ENCODE data around the gene ADAP1.
A peak's percentile ranks its signal among the peaks of the same experiment; 100 is the strongest.

Gene ADAP1

DNA sequence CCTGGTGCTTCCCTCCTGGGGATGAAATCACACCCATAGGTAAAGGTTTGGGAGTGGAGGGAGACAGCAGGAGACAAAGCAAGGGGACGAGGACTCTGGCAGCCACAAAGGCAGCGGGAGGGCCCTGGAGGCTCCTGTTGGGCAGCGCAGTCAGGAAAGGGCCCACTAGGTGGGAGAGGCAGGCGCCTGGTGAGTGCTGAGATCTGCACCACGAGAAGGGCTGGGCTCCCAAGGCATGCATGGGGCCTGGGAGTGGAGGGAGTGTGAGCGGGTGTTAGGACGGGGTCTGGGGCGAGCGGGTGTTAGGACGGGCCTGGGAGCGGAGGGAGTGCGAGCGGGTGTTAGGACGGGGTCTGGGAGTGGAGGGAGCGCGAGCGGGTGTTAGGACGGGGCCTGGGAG lies 65.1 kb downstream of the ADAP1 start:
- no peak for DNase-seq

DNA sequence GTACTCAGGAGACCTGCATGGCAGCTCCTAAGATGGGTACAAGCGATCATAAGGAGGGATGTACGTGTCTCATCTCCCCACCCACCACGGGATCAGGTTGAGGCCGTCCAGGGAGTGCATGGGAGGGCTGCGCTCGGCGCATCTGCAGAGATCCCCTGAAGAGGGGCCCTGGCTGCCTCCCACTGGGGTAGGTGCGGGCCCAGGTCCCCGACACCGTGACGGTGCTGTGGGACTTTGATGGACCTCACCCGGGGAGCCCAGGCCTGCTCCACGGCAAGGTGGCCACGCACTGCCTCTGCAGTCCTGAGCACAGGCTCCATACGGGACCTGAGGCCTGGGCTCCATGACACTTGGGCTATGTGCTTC lies 65.5 kb downstream of the ADAP1 start:
- DNase-seq: no peak

DNA sequence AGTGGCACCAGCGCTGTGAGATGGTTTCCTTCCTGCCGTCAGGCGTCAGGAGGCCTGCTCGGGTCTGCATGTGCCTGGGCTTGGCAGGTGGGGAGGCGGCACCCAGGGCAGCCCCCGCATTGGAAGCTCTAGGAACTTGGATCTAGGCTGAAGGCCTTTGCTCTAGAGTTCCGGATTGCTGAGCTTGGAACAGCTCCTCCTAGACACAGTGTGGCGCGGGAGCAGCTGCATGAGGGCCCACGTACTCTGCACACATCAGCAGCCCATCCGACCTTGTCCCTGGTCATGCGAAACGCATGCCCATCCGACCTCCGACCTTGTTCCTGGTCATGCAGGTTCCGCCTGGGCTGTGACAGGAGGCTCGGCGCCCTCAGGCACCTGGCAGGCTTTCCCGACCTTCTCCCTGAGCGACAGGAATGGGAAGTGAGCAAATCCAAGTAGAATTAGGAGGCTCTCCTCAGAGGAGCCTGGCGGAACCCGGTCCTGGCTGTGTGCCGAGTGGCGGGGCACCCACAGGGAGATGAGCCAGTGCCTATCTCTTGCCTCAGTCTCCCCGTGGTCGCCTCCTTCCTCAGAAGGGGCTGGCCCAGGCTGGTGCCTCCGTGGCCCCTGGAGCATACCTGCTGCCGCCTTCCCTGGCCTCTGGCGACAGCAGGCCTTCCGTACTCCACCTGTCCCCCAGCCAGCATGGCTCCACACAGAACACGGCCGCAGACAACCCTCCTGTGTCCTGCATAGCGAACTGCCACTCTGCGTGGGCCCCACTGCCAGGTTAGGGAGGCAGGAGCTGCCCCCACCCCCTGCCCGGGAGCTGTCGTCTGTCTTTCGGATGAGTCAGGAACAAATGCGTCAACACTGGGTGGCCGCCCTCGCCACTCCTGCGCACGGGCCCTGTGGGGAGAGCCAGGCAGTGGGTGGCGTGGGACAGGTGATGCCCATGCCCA lies 66.1 kb downstream of the ADAP1 start:
- DNase-seq: no peak

DNA sequence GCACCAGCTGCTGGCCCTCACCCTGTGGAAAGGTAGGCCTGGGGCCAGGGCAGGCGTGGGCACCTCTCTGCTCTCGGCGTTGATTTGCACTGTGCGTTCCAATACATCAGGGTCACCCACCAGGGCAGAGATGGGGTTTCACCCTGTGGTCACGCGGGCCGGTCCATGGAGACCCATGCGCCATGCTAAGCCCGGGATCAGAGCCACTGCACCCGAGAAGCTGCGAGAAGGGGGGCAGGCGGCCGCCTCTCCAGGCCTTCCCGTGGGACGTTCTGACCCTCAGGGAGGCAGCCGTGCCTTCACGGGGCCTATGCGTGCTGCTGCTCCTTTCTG lies 67.0 kb downstream of the ADAP1 start:
- DNase-seq: no peak

DNA sequence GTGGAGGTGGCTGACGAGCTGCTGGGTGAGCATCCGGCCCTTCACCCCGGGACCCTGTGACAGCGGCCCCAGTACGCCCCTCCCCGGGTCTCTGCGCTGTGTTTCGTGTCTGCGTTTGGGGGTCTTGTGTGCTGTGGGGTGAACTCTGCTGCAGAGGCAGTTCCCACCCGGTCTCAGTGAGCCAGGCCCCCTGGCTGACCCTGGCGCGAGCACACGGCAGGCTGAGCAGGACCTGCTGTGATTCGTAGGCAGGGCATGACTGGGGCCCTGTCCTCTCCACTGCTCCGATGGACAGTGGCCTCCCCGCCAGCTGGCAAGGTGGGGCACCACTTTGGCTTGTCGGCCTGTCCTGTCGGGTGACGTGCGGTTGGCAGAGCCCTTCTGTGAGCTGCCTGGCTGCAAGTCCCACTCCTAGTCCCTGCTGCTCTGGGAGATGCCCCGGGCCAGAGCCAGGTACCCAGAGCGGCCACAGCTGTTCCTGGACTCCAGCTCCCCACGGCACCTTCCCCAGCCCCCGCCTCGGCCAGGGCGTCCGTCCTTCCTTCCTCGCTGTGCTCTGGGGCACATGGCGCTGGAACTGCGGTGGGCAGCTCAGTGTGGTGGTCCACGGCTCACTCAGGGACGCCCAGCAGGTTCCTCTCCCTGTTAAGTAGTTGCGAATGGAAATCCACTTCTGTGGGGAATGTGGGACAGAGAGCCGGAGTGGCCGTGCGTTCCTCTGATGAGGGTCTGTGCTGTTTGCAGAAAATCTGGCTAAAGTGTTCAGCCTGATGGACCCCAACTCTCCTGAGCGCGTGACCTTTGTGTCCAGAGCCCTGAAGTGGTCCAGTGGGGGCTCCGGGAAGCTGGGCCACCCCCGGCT lies 67.6 kb downstream of the ADAP1 start:
- no peak for DNase-seq

DNA sequence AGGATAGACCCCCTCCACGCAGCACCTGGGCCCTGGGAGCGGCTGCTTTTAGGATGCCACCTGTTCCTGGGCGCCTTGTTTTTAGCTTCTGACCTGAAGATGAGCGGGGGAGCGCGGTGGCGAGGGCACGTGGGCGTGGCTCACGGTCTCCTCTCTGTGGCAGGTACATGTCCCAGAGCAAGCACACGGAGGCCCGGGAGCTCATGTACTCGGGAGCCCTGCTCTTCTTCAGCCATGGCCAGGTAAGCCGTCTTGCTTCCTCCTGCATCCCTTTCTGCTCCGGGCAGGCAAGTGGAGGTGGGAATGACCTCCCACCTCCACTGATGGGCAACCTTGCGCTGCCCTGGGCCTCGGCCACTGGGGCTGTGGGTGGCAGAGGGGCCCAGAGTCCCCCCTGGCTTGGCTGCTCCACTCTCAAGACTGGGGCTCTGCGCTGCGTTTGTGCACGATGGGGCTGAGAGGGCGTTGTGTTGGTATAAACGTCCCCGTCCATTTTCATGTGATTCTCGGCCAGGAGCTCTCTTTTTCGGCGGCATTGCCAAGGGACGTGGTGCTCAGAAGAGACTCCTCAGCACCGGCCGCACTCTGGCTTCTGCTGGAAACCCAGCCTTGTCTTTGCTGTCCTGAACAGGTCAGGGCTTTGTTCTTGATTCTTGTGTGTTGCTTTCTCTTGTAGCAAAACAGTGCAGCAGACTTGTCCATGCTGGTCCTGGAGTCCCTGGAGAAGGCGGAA lies 68.4 kb downstream of the ADAP1 start:
- DNase-seq: no peak

DNA sequence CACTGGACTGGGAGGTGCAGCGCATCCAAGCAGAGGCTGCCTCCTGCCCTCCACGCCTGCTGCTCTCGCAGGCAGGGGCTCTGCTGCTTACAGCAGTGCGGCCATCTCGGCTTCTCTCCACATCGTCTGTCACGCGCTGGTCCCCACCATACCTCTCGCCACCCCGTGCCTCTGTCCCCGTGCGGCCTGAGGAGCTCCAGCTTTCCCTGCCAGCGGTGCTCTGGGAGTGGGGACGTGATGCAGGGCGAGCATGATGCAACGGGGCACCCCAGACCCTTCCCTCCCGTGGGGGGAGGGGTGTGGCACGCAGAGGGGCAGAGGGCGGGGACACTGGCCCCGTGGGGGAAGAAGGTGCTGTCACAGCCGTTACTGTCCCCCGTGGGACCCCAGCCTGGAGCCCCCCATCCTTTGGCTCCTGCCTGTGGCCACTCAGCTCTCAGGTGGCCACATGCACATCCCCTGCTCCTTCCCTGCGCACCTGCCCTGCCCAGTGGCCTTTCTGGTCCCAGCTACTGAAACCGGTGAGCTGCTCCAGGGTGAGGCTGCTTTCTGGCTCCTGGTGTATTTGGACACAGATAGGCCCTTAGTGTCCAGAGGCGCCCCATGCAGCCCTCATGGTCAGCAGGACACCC lies 69.1 kb downstream of the ADAP1 start:
- DNase-seq: no peak

DNA sequence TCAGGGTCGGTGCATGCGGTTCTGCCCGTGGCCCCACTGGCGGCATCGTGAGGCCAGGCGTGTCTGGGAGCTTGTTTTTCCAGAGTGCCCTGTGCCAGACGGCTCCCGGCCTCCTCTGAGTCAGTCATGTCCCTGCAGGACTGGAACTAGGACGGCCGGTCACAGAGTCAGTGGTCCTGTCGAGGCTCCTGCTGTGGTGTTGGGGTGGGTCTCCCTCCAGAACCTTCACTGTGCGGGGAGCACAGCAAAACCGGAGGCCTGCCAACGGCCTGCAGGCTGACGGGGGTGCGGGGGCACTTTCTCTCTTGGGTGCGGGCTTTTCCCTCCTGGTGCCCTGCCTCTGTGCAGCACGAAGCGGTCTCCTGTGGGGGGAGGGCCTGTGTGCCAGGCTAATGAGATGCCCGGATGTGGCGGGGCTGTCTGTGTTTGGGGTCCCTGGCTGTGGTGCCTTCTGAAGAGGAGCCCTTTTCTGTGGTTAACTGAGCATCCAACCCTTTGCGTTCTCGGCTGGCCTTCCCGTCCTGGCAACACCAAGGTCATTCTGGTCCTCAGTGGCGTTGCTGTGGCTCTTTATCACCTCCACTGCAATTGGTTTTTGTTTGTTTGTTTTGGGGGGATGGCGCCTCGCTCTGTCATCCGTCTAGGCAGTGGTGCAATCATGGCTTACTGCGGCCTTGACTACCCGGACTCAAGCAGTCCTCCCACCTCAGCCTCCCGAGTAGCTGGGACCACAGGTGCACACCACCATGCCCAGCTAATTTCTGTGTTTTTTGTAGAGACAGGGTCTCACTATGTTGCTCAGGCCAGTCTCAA lies 70.1 kb downstream of the ADAP1 start:
- DNase-seq: no peak

DNA sequence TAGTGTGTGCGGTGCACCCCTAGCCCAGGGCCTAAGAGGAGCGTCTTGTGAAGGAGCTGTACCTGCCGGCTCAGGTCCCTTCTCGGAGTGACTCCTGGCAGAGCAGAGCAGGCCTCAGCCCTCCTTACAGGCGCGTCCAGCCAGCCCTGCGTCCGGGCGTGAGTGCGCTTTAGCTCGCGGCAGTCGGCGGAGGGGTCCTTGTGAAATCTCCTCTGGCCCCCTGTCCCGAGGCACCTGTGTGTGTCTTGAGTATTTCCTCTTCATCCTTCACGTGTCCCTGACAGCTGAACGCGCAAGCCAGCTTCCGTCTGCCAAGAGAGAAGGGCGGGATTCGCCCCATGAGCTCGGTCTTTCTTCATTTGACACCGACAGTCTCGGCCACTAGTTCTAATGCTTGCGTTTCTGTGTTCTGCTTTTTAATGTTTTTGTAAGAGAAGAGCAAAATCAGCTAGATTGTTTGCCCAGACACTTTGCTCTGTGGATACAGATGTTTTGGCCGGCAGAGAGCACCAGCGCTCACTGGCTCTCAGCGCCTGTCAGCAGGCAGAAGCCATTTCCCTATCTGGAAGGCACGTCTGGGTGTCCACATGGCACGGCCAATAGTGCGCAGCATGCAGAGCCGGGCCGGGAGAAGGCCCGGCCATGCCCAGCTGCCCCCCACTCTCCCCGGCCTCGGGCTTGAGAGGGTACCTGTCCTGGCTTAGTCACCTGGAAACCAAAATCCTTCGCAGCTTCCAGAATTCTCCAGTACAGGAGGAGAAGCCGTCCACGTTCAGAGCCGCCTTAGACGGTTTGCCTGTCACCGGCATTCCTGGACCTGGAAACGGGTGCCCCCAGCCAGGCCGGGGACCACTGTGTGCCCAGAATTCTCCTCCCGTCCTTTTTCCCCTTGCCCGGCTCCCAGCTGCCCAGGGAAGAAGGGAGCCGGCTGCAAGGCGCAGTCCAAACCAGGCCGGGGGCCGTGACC lies 71.1 kb downstream of the ADAP1 start:
- DNase-seq: no peak

DNA sequence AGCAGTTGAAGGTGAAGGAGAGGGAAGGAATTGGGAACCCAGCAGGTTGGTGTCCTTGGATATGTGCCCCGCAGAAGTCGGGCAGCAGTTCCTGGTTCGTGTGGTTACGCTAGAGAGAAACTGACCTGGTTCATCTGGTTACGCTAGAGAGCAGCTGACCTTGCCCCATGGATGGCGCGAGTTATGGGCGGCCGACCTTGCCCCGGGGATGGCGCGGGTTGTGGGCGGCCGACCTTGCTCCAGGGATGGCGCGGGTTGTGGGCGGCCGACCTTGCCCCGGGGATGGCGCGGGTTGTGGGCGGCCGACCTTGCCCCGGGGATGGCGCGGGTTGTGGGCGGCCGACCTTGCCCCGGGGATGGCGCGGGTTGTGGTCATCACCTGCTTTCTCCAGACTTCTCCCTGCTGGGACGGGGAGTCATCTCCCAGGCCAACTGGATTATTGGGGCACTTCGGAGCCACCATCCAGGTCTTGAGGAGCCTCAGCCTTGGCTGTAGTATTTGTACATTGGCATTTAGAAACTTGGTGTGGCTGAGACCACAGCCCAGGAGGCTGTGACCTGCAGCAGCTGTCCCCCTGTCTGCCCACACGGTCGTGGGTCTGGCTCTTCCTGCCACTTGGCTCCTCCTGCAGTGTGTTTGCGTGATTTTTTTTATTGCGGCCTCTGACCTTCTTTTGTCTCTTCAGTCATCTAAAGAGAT lies 72.0 kb downstream of the ADAP1 start:
- DNase-seq: no peak

DNA sequence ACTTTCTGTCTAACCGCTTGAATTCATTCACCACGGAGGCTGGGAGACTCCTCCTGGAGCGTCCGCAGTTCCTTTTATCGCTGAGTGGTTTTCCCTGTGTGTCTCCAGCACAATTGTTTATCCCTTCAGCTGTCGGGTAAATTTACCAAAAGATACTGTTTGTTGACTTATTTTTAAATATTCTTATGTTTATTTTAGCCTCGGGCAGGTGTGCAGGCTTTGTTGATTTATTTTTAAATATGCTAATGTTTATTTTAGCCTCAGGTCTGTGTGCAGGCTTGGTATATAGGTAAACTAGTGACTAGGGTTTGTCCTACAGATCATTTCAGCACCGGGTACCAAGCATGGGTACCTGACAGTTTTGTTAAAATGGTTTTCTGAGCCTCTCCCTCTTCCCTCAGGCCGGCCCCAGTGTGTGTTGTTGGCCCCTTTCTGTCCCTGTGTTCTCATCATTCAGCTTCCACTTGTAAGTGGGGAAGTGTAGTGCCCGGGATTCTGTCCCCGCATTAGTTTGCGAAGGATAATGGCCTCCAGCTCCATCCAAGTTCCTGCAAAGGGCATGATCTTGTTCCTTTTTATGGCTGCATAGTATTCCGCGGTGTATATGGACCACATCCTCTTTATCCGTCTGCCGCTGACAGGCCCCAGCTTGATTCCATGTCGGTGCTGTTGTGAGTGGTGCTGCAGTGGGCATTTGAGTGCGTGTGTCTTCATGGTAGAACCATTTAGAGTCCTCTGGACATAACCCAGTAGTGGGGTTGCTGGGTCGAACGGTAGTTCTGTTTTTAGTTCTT lies 72.8 kb downstream of the ADAP1 start:
- no peak for DNase-seq

DNA sequence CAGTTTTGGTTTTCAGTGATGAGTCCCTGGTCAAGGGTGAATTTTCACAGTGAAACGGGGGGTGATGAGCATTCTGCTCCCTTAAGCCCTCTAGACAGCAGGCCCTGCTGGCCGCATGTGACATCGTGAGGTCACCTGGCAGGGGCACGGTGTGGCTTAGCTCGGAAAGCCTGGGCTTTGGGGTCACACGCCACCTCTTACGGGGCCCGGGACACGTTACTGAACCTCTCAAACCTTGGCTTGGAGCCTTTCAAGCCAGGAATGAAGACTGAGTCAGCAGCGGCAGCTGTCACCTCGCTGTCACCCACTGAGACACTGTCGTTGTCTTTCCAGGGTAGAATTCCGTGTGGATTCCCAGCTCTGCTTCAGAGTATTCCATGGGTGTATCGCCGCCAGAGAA lies 74.0 kb downstream of the ADAP1 start:
- no peak for DNase-seq

DNA sequence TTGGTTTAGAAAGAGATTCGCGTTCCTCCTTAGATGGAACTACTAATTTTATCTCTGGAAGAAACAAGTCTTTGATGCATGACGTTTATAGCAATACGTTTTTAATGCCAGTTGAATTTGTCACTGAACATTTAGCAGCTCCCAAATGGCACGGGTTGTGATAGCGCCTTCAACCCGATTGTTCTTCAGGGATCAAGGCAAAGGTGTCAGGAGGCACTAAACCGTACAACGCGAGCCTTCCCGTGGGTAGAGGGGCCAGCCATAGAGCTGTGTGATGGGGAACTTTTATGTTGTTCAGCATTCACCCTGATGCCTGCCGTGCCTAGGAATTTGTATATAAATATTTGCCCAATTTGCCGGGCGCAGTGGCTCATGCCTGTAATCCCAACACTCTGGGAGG lies 74.8 kb downstream of the ADAP1 start:
- no peak for DNase-seq

DNA sequence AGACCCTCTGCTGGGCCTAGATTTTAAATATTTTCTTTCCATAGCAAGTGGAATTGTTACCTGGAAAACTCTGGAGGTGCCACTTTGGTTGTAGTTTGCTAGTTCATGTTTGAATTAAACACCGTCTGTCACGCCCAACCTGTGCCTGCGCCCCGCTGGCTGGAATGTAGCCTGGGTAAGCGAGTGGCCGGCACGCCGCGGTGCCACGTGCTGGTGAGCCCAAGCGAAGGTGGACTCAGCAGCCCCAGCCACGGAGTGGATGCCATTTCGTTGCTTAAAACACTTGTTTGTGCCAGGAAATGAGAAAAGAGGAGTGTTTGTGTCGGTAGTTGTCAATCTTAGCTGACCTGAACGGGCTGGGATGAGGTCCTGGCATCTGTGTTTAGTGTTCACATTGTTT lies 75.4 kb downstream of the ADAP1 start:
- DNase-seq: no peak

DNA sequence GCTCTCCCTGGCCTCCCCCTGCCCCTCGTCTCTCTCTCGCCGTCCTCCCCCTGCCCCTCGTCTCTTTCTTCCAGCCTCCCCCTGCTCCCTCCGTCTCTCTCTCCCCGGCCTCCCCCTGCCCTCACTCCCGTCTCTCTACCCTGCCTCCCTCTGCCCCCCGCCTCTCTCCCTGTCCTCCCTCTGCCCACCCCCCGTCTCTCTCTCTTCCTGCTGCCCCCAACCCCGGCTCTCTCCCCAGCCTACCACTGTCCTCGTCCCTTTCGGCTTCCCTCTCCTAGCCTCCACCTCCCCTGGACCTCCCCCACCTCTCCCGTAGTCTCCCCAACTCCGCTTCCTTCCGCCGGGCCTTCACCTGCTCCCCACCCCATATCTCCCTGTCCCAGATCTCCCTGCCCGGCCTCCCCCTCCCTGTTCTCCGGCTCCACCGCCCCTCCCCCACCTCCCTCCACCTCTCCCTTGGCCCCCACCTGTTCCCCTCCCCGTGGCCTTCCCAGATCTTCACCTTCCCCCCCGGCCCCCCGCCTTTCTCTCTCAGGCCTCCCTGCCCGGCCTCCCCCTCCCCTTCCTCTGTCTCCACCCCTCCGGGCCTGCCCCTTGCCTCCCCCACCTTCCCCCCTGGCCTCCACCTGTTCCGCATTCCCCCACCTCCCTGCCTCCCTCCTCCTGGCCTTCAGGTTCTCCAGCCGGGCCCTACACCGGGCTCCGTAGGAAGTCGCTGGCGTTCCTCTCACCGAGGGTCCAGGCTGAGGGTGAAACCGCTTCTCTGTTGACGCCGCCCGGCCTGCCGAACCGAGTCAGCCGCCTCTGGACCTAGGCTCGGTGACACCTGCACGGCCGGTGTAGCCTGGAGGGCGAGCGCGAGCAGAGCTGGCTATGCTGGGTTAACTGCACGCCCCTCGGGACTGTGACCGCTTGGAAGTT lies 76.9 kb downstream of the ADAP1 start:
- peak in 1 of 2 experiments; percentile 32 for DNase-seq

DNA sequence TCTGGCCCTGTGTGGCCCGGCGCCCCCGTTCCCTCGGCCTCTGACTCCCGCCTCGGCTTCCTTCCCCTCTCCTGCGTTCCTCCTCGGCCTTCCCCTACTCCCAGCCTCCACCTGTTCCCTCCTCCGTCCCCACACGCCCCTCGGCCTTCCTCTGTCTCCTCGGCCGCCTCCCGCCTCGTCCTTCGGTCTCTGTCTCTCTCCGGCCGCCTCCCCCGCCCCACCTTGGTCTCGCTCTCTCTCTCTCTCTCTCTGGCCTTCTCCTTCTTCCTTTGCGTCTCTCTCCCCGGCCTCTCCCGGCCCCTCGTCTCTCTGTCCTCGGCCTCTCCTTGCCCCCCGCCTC lies 77.5 kb downstream of the ADAP1 start:
- DNase-seq: peak in 1 of 2 experiments; percentile 77

DNA sequence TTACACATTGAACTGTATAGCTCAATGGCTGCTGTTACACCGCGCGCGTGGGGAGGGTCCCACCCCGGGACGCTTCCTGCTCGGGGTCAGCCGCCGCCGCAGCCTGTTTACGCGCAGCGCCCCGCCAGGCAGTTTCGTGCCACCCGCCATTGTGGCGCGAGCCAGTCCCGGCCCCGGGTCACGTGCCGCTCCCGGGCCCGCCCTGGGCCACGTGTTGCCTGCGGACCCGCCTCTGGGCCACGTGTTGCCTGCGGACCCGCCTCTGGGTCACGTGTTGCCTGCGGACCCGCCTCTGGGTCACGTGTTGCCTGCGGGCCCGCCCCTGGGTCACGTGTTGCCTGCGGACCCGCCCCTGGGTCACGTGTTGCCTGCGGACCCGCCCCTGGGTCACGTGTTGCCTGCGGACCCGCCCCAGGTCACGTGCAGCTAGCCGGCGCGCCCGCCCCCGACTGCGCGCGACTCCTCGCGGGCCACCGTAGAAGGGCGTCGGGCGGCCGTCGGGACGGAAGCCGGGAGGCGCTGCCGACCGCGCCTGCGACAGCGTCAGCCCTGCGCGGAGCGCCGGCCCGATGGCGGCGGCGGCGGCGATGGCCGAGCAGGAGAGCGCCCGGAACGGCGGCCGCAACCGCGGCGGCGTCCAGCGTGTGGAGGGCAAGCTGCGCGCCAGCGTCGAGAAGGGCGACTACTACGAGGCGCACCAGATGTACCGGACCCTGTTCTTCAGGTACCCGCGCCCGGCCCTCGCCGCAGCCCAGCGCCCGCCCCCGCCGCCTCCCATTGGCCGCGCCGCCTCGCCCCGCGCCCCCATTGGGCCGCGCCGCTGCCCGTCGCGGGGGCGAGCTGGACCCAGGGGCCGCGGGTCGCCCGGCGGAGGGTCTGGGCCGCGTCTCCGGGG lies 78.2 kb downstream of the ADAP1 start, which contains the start of gene GET4:
TSS of gene GET4 (plus strand) at position 478 of the 895 bp plus-strand sequence. CDS start at position 570, 92 bp downstream.
- DNase-seq: peak; percentile 82 to 98

Measured in NCI-H526 (cell line).